ENCODE measurements around the gene SETD1A.

Gene SETD1A

DNA sequence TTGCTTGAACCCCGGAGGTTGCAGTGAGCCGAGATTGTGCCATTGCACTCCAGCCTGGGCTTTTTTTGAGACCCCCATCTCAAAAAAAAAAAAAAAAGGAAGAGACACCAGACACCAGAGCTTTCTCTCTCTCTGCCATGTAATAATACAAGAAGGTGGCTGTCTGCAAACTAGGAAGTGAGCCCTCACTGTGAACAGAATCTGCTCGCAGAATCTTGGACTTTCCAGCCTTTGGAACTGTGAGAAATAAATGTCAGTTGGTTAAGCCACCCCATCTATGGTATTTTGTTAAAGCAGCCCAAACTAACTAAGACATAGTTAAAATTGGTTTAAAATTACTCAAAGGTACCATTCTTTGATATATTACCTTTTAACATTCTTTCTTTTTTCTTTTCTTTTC, 63.0 kb downstream of the SETD1A start:
- no peak for DNase-seq (ENCODE audit: low read depth in 2 of 2)

DNA sequence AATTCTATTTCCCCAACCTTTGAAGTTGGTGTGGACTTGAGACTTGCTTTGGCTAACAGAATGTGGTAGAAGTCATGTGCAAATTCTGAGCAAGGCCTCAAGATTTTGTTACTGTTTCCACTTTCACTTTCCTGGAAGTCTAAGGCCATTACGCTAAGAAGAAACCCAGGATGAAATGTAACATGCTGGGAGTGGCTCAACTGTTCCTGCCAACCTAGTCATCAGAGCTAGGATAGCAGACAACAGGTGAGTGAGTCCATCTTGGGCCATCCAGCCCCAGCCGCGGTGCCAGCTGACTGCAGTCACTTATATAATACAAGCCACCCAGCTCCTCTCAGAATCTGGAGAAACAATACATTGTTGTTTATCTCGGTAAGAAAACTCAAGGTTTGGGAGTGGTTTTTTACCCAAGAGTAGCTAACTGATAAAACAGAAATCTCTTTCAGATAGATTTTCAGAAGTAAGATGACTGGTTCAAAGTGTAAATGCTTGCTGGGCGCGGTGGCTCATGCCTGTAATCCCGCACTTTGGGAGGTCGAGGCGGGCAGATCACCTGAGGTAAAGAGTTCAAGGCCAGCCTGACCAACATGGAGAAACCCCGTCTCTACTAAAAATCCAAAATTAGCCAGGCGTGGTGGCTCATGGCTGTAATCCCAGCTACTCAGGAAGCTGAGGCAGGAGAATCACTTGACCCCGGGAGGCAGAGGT, 65.1 kb downstream of the SETD1A start:
- DNase-seq (ENCODE audit: low read depth in 2 of 2), result no peak

DNA sequence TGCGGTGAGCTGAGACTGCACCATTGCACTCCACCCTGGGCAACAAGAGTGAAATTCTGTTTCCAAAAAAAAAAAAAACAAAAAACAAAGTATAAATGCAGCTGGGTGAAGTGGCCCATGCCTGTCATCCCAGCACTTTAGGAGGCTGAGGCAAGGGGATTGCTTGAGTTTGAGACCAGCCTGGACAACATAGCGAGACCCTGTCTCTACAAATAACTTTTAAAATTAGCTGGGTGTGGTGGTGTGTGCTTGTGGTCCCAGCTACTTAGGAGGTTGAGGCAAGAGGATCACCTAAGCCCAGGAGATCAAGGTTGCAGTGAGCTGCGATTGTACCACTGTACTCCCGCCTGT, 65.7 kb downstream of the SETD1A start:
- DNase-seq (ENCODE audit: low read depth in 2 of 2), result no peak

DNA sequence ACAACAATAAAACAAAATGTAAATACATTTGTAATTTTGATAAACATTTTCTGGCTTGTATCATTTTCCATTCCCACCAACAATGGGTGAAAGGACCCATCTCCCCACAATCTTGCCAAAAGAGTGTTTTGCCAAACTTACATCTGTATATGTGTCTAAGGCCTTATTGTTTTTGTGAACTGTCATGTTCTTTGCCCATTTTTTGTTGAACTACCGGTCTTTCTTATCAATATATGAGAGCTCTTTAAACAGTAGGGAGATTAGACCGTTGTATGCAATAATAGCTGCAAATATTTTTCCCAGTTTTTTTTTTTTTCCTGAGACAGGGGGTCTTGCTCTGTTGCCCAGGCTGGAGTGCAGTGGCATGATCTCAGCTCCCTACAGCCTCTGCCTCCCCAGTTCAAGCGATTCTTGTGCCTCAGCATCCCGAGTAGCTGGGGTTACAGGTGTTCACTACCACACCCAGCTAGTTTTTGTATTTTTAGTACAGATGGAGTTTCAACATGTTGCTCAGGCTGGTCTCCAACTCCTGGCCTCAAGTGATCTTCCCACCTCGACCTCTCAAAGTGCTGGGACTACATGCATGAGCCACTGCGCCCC, 66.2 kb downstream of the SETD1A start:
- DNase-seq (ENCODE audit: low read depth in 2 of 2), result no peak

DNA sequence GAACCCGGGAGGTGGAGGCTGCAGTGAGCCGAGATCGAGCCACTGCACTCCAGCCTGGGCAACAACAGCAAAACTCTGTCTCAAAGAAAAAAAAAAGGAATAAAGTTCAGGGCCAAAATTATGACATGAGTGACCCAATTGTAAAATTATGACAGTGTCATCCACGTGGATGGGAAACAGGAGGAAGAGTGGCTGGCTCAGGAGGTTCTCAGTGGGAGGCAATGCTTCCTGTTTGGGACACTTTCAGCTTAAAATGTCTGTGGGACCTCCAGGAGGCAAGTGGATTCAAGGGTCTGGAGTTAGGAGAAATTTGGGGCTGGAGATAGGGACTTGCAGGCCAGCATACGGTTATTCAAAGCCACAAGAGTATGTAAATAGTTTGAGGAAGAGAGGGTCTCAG, 67.8 kb downstream of the SETD1A start:
- no peak for DNase-seq (ENCODE audit: low read depth in 2 of 2)

DNA sequence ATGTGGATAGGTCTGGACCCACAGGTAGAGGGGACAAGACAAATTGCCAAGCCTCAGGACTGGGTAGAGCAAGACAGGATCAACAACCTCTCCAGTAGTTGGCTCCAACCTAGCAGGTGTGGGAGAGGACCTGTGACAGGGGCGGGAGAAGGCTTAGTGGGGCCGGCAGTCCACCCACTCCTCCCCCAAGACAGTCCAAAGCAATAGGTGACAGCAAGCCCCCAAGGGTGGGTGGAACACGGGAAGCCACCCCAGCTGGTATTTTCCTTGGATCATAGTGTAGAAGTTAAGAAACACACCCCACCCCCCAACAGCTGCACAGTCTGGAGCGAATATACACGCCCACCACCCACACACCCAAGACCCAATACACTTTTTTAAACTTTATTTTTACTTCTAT, 71.7 kb downstream of the SETD1A start:
- DNase-seq (ENCODE audit: low read depth in 2 of 2), result no peak

DNA sequence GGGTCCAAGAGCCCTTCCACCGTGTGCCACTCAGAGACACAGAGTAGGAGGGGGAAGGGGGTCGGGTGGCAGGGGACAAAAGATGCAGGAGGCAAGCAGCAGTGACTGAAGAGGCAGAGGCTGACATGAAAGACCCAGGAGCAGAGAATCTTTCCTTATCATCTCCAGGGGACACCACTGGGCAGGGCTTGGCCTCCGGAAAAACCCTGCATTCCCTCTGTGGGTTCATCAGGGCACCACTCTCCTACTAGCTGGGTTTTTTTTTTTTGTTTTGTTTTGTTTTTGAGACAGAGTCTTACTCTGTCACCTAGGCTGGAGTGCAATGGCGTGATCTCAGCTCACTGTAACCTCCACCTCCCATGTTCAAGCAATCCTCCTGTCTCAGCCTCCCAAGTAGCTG, 73.7 kb downstream of the SETD1A start:
- no peak for DNase-seq (ENCODE audit: low read depth in 2 of 2)

DNA sequence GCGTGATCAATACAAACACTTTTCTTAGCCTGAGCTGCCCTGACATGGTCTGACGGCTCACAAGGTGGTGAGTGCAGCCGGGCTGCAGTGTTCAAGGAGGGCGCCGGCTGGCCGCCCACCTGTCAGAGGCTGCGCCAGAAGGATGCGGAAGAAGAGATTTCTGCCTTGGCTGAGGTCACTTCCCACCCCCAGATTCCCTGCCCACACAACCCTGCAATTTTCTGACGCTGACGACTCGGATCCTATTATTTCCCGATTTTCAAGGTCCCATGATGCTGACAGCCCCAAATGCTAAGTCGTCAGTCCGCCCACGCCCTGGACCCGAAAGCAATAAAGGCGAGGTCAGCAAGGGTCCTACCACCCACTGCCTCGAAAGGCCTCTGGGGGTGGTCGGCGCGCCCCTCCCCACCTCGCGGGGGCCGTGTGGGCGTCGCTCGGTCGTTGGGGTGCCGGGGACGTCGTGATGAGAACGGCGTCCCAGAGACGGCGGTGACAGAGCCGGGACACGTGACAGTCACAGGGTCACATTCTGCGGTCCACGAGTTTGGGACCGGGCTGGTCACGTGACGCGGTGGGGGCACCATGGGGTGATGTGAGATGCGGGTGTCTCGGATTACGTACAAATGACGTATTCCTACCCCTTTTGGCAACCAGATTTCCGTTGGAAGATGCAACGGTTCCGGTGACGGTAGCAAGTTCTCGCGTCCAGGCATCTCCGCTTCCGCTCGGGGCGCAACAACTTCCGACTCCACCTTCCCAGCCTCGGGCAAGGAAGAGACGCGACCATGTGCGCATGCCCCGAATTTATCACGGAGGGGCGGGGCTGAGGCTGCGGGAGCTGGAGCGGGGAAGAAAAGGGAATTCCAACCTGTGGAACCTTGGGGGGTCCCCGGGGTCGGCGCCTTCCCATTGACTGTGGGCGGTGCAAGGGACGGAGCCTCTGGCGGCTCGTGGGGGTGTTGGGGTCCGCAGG, 75.5 kb downstream of the SETD1A start, which contains the start of gene STX4:
Gene STX4 (plus strand): TSS at position 823 of the 973 bp plus-strand sequence. CDS start 248 bp downstream, outside the sequence.
- DNase-seq (ENCODE audit: low read depth in 2 of 2), result peak; percentile 95

DNA sequence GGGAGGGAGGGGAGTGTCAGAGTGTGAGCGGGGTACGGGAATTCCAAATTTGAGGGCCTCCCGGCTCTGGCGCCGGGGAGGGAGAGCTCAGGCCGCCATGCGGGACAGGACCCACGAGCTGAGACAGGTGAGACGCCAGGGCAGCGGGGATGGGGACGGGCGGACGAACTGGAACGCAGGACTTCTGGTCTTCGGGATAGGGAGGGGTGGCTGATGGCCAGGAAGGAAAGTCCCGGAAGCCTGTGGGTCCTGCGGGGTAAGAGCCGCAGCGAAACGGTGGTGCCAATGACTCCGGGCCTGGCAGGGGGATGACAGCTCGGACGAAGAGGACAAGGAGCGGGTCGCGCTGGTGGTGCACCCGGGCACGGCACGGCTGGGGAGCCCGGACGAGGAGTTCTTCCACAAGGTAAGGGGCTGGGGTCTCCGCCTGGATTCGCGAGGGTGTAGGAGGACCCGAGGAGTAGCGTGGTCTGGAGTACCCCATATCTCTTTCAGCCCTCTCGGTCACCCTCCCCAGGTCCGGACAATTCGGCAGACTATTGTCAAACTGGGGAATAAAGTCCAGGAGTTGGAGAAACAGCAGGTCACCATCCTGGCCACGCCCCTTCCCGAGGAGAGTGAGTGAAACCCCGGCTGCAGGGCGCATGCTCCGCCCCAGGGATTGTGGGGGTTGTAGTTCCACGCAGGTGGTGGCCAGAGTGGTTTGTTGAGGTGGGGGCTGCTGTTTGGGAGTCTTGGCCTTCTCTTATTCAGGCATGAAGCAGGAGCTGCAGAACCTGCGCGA, 76.3 kb downstream of the SETD1A start:
- DNase-seq (ENCODE audit: low read depth in 2 of 2), result peak; percentile 84 to 87
